Tibial nerve (tissue), 4 donors: ENCODE measurements around the gene HEATR3. TPM values are rescaled to one million over a fixed set of nuclear protein-coding genes. Genes with fewer than 3 reads are reported as not detected.

Source experiments
- DNase-seq, 2 donors: peaks; one replicate each; pipeline ENCODE4 v3.0.0-alpha.2; 2019; ENCODE audit warnings: low spot score in 2 of 2
- H3K27ac ChIP-seq, 4 donors: fragments of 200-600 bp; sonication (generic) in 3 of 4; one replicate each; pipeline ENCODE4 v1.5.1; 2017 to 2019; ENCODE audit warnings: mild to moderate bottlenecking in 1 of 4
- H3K27me3 ChIP-seq, 2 donors: fragments of 200-600 bp; sonication (generic) in 1 of 2; one replicate each; pipeline versions ENCODE4 v1.5.1 to v1.6.0; 2017 to 2019
- H3K36me3 ChIP-seq, 3 donors: fragments of 200-600 bp; sonication (generic); one replicate each; pipeline ENCODE4 v1.5.1; 2018 to 2019
- H3K4me1 ChIP-seq, 4 donors: fragments of 200-600 bp; sonication (generic) in 3 of 4; one replicate each; pipeline ENCODE4 v1.5.1; 2017 to 2019
- H3K4me3 ChIP-seq, 4 donors: fragments of 200-600 bp; sonication (generic) in 3 of 4; one replicate each; pipeline ENCODE4 v1.5.1; 2017 to 2019; ENCODE audit warnings: mild to moderate bottlenecking in 1 of 4, moderate library complexity in 1 of 4
- H3K9me3 ChIP-seq, 4 donors: fragments of 200-600 bp; sonication (generic) in 3 of 4; one replicate each; pipeline ENCODE4 v1.5.1; 2017 to 2019
- EP300 ChIP-seq, 2 donors: sonication (generic); formaldehyde crosslinking; IDR thresholded peaks; one replicate each; pipeline ENCODE4 v1.6.1; 2017; ENCODE audit warnings: antibody characterized with exemption in 2 of 2, mild to moderate bottlenecking in 1 of 2
- POLR2A ChIP-seq, 2 donors: fragments of 450-650 bp; IDR thresholded peaks; one replicate each; pipeline ENCODE4 v1.6.1; 2017; ENCODE audit warnings: antibody characterized with exemption in 2 of 2, mild to moderate bottlenecking in 2 of 2, moderate library complexity in 2 of 2
- WGBS, 2 donors: methylation state at CpG; one replicate each; pipeline ENCODE4 v1.1.5; 2018; 5-methylcytosine and 5-hydroxymethylcytosine counted together
- total RNA-seq, 4 donors: library from RNA; depleted of rRNA; stranded (reverse); fragments of >200 nt; gene quantifications; one replicate each; pipeline ENCODE4 v1.1.0, GENCODE V29; 2016
- TF ChIP-seq, protein P1 (sequence below), 5 experiments: fragments of 200-600 bp in 3 of 5; fragments of 450-650 bp in 2 of 5; sonication (generic) in 3 of 5; IDR thresholded peaks; one replicate each; pipeline ENCODE4 v1.5.1; 2016 to 2019; ENCODE audit warnings: antibody characterized with exemption in 5 of 5, mild to moderate bottlenecking in 3 of 5, moderate library complexity in 2 of 5

The HEATR3 gene
- total RNA-seq, 4 donors from 2014 or later: 24.1 to 62.7 (median 38.9) TPM

DNA sequence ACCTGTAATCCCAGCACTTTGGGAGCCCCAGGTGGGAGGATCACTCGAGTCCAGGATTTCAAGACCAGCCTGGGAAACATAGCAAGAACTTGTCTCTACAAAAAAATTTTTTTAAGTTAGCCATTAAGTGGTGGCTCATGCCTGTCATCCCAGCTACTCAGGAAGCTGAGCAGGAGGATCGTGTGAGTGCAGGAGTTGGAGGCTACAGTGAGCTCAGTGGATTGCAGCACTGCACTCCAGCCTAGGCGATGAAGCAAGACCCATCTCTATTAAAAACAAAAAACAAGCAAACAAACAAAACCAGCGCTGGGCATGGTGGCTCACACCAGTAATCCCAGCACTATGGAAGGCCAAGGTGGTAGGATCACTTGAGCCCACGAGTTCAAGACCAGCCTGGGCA lies 38.0 kb downstream of the HEATR3 start:
- H3K4me3 ChIP-seq: no peak overlapping the region
- TF ChIP-seq, protein P1, sequence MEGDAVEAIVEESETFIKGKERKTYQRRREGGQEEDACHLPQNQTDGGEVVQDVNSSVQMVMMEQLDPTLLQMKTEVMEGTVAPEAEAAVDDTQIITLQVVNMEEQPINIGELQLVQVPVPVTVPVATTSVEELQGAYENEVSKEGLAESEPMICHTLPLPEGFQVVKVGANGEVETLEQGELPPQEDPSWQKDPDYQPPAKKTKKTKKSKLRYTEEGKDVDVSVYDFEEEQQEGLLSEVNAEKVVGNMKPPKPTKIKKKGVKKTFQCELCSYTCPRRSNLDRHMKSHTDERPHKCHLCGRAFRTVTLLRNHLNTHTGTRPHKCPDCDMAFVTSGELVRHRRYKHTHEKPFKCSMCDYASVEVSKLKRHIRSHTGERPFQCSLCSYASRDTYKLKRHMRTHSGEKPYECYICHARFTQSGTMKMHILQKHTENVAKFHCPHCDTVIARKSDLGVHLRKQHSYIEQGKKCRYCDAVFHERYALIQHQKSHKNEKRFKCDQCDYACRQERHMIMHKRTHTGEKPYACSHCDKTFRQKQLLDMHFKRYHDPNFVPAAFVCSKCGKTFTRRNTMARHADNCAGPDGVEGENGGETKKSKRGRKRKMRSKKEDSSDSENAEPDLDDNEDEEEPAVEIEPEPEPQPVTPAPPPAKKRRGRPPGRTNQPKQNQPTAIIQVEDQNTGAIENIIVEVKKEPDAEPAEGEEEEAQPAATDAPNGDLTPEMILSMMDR (IDR thresholded peaks at IDR 0.05): no peak
- 88 to 91% methylated on average over 5 of the region's 5 CpGs for WGBS, 2 donors
- no peaks in the 10 kb centered on the region for H3K4me1 ChIP-seq
- no peaks in the 10 kb centered on the region for H3K9me3 ChIP-seq
- H3K27me3 ChIP-seq: no peaks in the 10 kb centered on the region
- DNase-seq: no peak
- peaks cover 3 to 80% (median 15%) of the 10 kb centered on the region in 3 donors for H3K36me3 ChIP-seq
- H3K27ac ChIP-seq: no peak overlapping the region

DNA sequence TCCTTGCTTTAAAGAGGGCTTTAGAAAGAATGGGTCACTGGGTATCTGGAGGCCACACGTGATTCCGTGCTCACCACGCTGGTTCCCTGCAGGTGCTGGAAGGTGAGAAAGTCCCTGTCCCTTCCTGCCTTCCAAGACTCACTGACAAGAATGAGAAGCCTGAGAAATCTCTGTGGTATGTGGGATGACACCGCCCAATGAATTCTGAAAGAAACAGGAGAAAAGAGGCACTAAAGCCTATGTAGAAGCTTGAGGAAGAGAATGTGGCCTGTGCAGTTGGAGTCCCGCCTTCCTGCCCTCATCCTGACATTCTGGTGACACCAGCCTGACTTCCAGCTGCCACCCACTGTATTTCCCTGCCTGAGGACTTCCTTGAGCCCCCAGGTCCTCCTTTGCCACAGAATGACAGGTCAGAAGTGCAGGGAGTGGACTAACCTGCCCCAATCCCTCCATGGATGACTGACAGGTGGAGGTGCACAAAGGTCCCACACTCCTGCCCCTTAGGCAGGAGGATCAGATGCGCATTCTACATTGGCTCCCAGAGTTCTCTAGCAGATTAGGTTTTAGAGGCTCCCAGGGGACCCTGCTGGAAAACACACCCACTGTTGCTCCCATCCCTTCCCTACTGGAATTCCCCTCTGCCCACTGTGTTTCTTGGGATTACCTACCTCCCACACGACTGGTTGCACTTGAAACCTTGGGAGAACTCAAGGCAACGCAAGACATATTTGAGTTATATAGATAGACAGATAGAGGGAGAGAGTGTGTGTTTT lies 48.8 kb downstream of the HEATR3 start:
- H3K4me3 ChIP-seq: no peak overlapping the region
- WGBS, 2 donors: 70 to 76% methylated on average over 8 of the region's 8 CpGs

DNA sequence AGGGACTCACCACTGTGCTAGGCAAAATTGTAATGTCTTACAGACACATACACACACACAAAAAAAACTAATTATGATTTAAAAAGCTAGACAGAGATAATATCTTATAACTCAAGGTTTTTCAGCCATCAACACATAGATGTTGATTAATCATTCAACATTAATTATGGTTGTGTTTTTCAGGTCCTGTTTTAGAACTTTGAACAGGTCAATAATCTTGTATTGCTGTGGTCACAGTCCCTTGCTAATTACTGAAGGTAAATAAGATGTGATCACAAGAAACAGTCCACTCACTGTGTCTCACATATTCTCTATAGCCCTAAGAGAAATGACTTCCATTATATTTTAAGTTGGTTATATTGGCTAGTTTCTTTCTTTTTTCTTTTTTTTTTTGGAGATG lies 54.9 kb downstream of the HEATR3 start:
- Histone ChIP-seq H3K36me3 (no peaks in the 10 kb centered on the region), H3K4me3 (no peak overlapping the region), H3K27me3 (no peaks in the 10 kb centered on the region), H3K9me3 (peaks cover 0 to 4% (median 0%) of the 10 kb centered on the region in 4 donors), H3K27ac (no peak overlapping the region), H3K4me1 (no peaks in the 10 kb centered on the region)
- no peak for TF ChIP-seq EP300 (IDR thresholded peaks at IDR 0.05)
- TF ChIP-seq, protein P1 (IDR thresholded peaks at IDR 0.05): no peak
- no peak for TF ChIP-seq POLR2A (IDR thresholded peaks at IDR 0.05)
- no peak for DNase-seq

More for the DNA sequence above, 48.8 kb downstream of the HEATR3 start:
- DNase-seq: no peak
- no peaks in the 10 kb centered on the region for H3K36me3 ChIP-seq
- no peak overlapping the region for H3K27ac ChIP-seq
- H3K4me1 ChIP-seq: no peaks in the 10 kb centered on the region
- no peaks in the 10 kb centered on the region for H3K9me3 ChIP-seq
- TF ChIP-seq, protein P1 (IDR thresholded peaks at IDR 0.05): no peak
- TF ChIP-seq EP300 (IDR thresholded peaks at IDR 0.05) (no peak), POLR2A (IDR thresholded peaks at IDR 0.05) (no peak)
- no peaks in the 10 kb centered on the region for H3K27me3 ChIP-seq

DNA sequence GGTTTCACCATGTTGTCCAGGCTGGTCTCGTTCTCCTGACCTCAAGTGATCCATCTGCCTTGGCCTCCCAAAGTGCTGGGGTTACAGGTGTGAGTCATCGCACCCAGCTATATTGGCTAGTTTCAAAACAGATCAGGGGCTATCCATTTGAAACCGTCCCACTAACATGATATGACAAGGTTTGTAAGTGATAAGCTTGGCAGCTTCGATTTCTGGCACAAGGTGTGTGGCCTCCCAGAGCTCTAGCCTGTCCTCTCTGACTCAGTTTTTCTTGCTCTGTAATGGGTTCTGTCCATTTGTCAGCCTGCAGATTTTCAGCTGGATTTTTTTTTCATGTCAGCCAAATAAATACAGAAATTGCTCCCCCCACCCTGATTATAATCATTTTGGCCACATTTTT lies 55.5 kb downstream of the HEATR3 start:
- TF ChIP-seq EP300 (IDR thresholded peaks at IDR 0.05) (no peak), POLR2A (IDR thresholded peaks at IDR 0.05) (no peak)
- TF ChIP-seq, protein P1 (IDR thresholded peaks at IDR 0.05): no peak
- WGBS, 2 donors: 74 to 93% methylated on average over 4 of the region's 4 CpGs
- no peaks in the 10 kb centered on the region for H3K4me1 ChIP-seq
- no peaks in the 10 kb centered on the region for H3K36me3 ChIP-seq
- no peak for DNase-seq
- H3K27me3 ChIP-seq: no peaks in the 10 kb centered on the region
- H3K9me3 ChIP-seq: peaks cover 0 to 4% (median 0%) of the 10 kb centered on the region in 4 donors
- H3K4me3 ChIP-seq: no peak overlapping the region
- no peak overlapping the region for H3K27ac ChIP-seq

DNA sequence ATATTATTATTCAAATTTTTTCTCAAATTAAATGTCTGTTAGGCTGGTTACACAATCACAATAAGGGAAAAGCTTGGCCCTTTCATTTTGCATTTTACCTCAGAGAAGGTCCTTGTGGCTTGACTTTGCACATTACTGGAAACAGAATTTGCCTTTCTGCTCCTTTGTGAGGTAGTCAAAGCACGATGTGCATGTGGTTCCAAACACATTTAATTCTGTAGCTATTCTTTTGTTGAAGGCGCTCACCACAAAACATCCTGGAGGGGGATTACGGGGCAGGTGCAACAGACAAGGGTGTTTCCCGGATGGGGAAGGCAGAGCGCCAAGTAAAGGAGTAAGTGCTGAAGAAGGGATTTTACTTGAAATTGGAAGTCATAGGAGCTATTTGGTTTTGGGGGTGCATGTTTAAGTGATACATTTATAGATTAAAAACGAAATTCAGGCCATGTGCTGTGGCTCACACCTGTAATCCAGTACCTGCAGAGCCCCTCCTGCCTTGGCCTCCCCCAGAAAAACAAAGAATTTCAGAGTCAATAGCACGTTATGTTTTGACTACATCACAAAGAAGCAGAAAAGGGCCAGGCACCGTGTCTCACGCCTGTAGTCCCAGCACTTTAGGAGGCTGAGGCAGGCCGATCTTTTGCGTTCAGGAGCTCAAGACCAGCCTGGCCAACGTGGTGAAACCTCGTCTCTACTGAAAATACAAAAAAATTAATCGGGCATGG lies 56.1 kb downstream of the HEATR3 start:
- TF ChIP-seq, protein P1 (IDR thresholded peaks at IDR 0.05): no peak
- TF ChIP-seq EP300 (IDR thresholded peaks at IDR 0.05) (no peak), POLR2A (IDR thresholded peaks at IDR 0.05) (no peak)
- peaks cover 0 to 4% (median 0%) of the 10 kb centered on the region in 4 donors for H3K9me3 ChIP-seq
- H3K27ac ChIP-seq: no peak overlapping the region
- H3K4me1 ChIP-seq: no peaks in the 10 kb centered on the region
- H3K27me3 ChIP-seq: no peaks in the 10 kb centered on the region
- no peaks in the 10 kb centered on the region for H3K36me3 ChIP-seq
- no peak overlapping the region for H3K4me3 ChIP-seq
- WGBS, 2 donors: 63 to 72% methylated on average over 14 of the region's 14 CpGs
- DNase-seq: no peak
